ENCODE data around the gene CXXC5. TPM values are rescaled to one million over a fixed set of nuclear protein-coding genes. Genes with fewer than 3 reads are reported as not detected.

The CXXC5 gene
- total RNA-seq, 1 experiment from 2014 or later = 97.2 TPM

- POLR2A ChIA-PET = interaction anchor here (1.4 kb wide), 2 partner anchors 19 to 31 kb away, joined by 3 to 6 read pairs; partner anchors contain the start of gene CXXC5
- DNase-seq (ENCODE audit: low spot score) = no peak
- H3K9me3 Mint-ChIP-seq = no peaks in the 10 kb centered on the region
- CTCF ChIA-PET = interaction anchor here (0.8 to 2.9 kb wide), 12 partner anchors 9 to 120 kb away, joined by 3 to 17 read pairs (median 7); no protein-coding TSS in a partner anchor
- ATAC-seq = no peak
- no peaks in the 10 kb centered on the region for H3K27me3 Mint-ChIP-seq (ENCODE audit: low read depth)
- H3K4me1 Mint-ChIP-seq = peaks cover 74% of the 10 kb centered on the region
- H3K27ac Mint-ChIP-seq = peak overlapping the region; percentile 53; the same call in 1 of the 2 replicates
- H3K36me3 Mint-ChIP-seq = no peaks in the 10 kb centered on the region; the same call in 1 of the 2 replicates
- TF ChIP-seq MYBL2 (CRISPR knock-in tag; IDR thresholded peaks at IDR 0.05) = no peak
- no peak for TF ChIP-seq CTCF (IDR thresholded peaks at IDR 0.05)
- TF ChIP-seq SP1 (CRISPR knock-in tag; conservative IDR thresholded peaks at IDR 0.05) = no peak
- no peak for TF ChIP-seq E2F4 (CRISPR knock-in tag; IDR thresholded peaks at IDR 0.05; ENCODE audit: borderline replicate concordance, low read depth)
- no peak for TF ChIP-seq CBFB (CRISPR knock-in tag; IDR thresholded peaks at IDR 0.05; ENCODE audit: low read depth)
- no peak for TF ChIP-seq FOXP4 (CRISPR knock-in tag; IDR thresholded peaks at IDR 0.05)
- no peak for TF ChIP-seq ZMAT4 (CRISPR knock-in tag; IDR thresholded peaks at IDR 0.05)
- no peak for TF ChIP-seq ZNF416 (CRISPR knock-in tag; IDR thresholded peaks at IDR 0.05)
- no peak for TF ChIP-seq FOXK1 (CRISPR knock-in tag; IDR thresholded peaks at IDR 0.05)
- no peak for TF ChIP-seq CREB1 (CRISPR knock-in tag; IDR thresholded peaks at IDR 0.05)
- no peak for TF ChIP-seq USF2 (CRISPR knock-in tag; IDR thresholded peaks at IDR 0.05)
- no peak overlapping the region for H3K4me3 Mint-ChIP-seq
These were observed 19.0 kb downstream of the CXXC5 start for GRCh38 chr5:139667001-139667729.

- Mint-ChIP-seq H3K36me3 (no peaks in the 10 kb centered on the region; the same call in 1 of the 2 replicates), H3K4me3 (no peak overlapping the region), H3K9me3 (no peaks in the 10 kb centered on the region), H3K27me3 (ENCODE audit: low read depth) (no peaks in the 10 kb centered on the region), H3K4me1 (peaks cover 75% of the 10 kb centered on the region), H3K27ac (peak overlapping the region; percentile 53; the same call in 1 of the 2 replicates)
- DNase-seq (ENCODE audit: low spot score) (no peak), ATAC-seq (no peak)
- ChIA-PET CTCF (interaction anchor here (0.8 to 2.9 kb wide), 12 partner anchors 9 to 120 kb away, joined by 3 to 17 read pairs (median 6); no protein-coding TSS in a partner anchor), POLR2A (interaction anchor here (1.4 kb wide), 2 partner anchors 20 to 32 kb away, joined by 3 to 6 read pairs; partner anchors contain the start of gene CXXC5)
- no peak for TF ChIP-seq PRRX2 (CRISPR knock-in tag; IDR thresholded peaks at IDR 0.05)
- TF ChIP-seq IRF2 (CRISPR knock-in tag; IDR thresholded peaks at IDR 0.05; ENCODE audit: borderline replicate concordance, low read depth) = no peak
- no peak for TF ChIP-seq ZNF532 (CRISPR knock-in tag; IDR thresholded peaks at IDR 0.05; ENCODE audit: borderline replicate concordance)
- no peak for TF ChIP-seq FOXJ3 (CRISPR knock-in tag; IDR thresholded peaks at IDR 0.05; ENCODE audit: borderline replicate concordance)
- no peak for TF ChIP-seq ZNF425 (CRISPR knock-in tag; conservative IDR thresholded peaks at IDR 0.05)
- no peak for TF ChIP-seq CREB1 (CRISPR knock-in tag; IDR thresholded peaks at IDR 0.05)
- TF ChIP-seq ELF4 (CRISPR knock-in tag; IDR thresholded peaks at IDR 0.05; ENCODE audit: low read depth) = no peak
- TF ChIP-seq NR2C2 (CRISPR knock-in tag; IDR thresholded peaks at IDR 0.05) = no peak
- TF ChIP-seq ZNF263 (CRISPR knock-in tag; IDR thresholded peaks at IDR 0.05; ENCODE audit: low read depth) = no peak
- no peak for TF ChIP-seq ZNF121 (CRISPR knock-in tag; IDR thresholded peaks at IDR 0.05)
These were observed 19.5 kb downstream of the CXXC5 start for GRCh38 chr5:139667730-139668063.
